Subcutaneous preadipocyte (primary cell): ENCODE measurements around the gene PPME1. TPM values are rescaled to one million over a fixed set of nuclear protein-coding genes. Genes with fewer than 3 reads are reported as not detected.

Source experiments
- small RNA-seq: library from RNA; depleted of rRNA; stranded (forward); fragments of <200 nt; gene quantifications from one replicate; pipeline ENCODE3, GENCODE V24; 2012
- total RNA-seq: library from RNA; depleted of rRNA; stranded (reverse); fragments of >200 nt; gene quantifications from 2 replicates; pipeline ENCODE4 v1.2.3, GENCODE V29; 2012

The PPME1 gene, protein sequence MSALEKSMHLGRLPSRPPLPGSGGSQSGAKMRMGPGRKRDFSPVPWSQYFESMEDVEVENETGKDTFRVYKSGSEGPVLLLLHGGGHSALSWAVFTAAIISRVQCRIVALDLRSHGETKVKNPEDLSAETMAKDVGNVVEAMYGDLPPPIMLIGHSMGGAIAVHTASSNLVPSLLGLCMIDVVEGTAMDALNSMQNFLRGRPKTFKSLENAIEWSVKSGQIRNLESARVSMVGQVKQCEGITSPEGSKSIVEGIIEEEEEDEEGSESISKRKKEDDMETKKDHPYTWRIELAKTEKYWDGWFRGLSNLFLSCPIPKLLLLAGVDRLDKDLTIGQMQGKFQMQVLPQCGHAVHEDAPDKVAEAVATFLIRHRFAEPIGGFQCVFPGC
- total RNA-seq, result 15.8 and 26.0 TPM in 2 replicates

DNA sequence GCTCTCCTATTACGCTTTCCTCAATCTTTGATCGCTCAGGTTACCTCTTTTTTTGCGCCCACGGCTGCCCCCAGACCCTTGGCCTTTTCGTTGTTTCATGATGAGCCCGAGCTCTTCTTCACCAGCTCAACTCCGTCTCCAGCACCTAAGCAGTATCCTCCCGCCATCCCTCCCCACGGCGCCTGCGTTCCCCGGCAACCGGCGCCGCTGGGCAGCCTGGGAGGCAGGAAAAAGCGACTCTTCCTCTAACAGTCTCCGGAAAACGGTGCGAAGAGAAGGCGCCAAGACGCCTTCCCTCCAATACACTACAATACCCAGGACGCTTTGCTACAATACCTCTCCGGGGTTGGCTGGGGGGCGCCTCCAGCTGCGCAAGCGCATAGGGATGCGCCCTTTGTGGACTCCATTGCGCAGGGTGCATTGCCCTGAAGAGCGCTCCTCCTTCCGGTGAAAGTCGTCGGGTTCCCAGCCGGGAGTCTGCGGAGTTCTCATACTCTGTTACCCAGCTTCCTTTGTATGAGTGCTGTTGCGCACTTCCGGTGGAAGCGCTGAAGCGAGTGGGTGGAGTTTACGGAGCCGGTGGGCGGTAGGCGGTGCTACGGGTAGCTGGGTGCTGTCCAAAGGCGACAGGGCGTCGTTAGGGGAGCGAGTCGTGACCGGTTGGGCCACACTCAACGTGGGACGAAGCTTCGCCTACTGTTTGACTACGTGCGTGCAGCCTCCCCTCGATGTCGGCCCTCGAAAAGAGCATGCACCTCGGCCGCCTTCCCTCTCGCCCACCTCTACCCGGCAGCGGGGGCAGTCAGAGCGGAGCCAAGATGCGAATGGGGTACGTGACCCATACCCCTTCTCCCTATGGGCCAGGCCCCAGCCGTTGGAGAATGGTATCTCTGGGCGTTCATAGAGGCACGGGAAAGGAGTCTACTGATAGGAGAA, at the start of gene PPME1, which contains the start of gene C2CD3:
TSS of gene PPME1 (plus strand) at position 596 of the 936 bp plus-strand sequence. CDS start at position 729, 133 bp downstream.
TSS of gene C2CD3 (minus strand) at position 309 of the 936 bp plus-strand sequence. CDS start at position 99, 210 bp downstream.

Small RNA genes lying within 50 kb of the gene (small RNA-seq; reads per million reads assigned to genes)
- not detected for gene AP002392.1
- not detected for gene RF00409

Other genes starting within 250 kb of the PPME1 start
- not detected in 2 replicates for gene DNAJB13, start 220.3 kb upstream of the PPME1 start, total RNA-seq
- gene UCP2, start 188.4 kb upstream of the PPME1 start, total RNA-seq, result 0.37 and 0.59 TPM in 2 replicates
- 0.73 and 0.78 TPM in 2 replicates for gene UCP3, start 162.2 kb upstream of the PPME1 start, total RNA-seq
- 10.7 and 14.1 TPM in 2 replicates for gene C2CD3, start 287 bp upstream of the PPME1 start, total RNA-seq
- gene P4HA3, start 140.4 kb downstream of the PPME1 start, total RNA-seq, result 0.73 and 0.98 TPM in 2 replicates
- gene PGM2L1, start 227.1 kb downstream of the PPME1 start, total RNA-seq, result 0.98 and 1.1 TPM in 2 replicates